Measurements from ENCODE around the gene CCNA1.

CCNA1 gene

GRCh38 chr13:36454121-36454520, 21.8 kb downstream of the CCNA1 start:
- no peak for DNase-seq

GRCh38 chr13:36454987-36455386, 22.7 kb downstream of the CCNA1 start:
- no peak for DNase-seq

- DNase-seq, result no peak
Measured at GRCh38 chr13:36456577-36456976, 24.3 kb downstream of the CCNA1 start.

GRCh38 chr13:36461506-36461905, 29.2 kb downstream of the CCNA1 start:
- no peak for DNase-seq

DNA sequence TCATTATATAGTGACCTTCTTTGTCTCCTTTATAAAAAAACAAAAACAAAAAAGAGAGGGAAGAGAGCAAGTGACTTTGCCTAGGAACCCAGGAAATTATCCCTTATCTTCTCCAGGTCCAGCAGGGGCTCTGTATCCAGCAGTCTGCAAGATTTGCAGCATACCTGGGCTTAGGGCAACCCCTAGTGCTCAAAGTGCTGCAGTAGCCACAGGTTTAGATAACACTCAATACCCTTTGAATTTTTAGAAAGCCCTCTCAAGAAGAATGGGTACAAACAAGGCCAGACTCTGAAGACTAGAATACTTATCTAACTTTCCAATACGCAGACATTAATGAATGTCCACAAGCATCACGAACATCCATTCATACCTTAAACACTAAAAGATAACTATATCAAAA, 43.2 kb downstream of the CCNA1 start:
- DNase-seq, result no peak

DNA sequence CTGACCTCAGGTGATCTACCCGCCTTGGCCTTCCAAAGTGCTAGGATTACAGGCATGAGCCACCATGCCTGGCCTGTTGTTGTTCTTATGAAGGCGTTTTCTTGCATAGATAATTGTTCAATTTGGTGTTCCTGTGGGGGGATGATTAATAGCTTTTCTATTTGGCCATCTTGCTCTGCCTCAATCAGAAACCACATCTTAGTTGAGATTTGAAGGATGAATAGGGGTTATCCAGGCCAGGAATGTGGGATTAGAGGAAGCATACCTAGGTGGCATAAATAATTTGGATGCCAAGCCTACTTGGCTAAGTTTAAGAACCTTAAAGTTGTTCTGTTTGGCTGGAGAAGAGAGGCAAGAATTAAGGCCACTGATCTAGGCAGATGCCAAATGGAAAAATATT, 44.4 kb downstream of the CCNA1 start:
- no peak for DNase-seq

GRCh38 chr13:36480726-36481427, 48.6 kb downstream of the CCNA1 start:
- DNase-seq, result no peak

- DNase-seq, result no peak
Measured at GRCh38 chr13:36490055-36490454, 57.8 kb downstream of the CCNA1 start.

All from NCI-H1436 treated with DMSO at 0.1 percent for 48 hours (cell line).